ENCODE results near the gene TBC1D22A.
"Not testable (repeated sequence)": the region's sequence is repeated elsewhere in the genome, so short reads cannot be mapped to it uniquely, and the experiment has no call there.

TBC1D22A gene

GRCh38 chr22:46762238-46763050 is at the start of gene TBC1D22A:
TSS of gene TBC1D22A (plus strand) at chr22:46762650. CDS start at chr22:46762787, 137 bp downstream.
- peak; percentile 96 for DNase-seq

GRCh38 chr22:46714550-46714949 is 47.9 kb upstream of the TBC1D22A start:
- DNase-seq = no peak

- no peak for DNase-seq
Observed at GRCh38 chr22:46719921-46720320, 42.5 kb upstream of the TBC1D22A start.

GRCh38 chr22:46721501-46722085 is 40.9 kb upstream of the TBC1D22A start:
- DNase-seq = no peak

- DNase-seq = no peak
Observed at GRCh38 chr22:46723882-46724281, 38.6 kb upstream of the TBC1D22A start.

- DNase-seq = no peak
Observed at GRCh38 chr22:46725096-46725495, 37.4 kb upstream of the TBC1D22A start.

- DNase-seq = no peak
Observed at GRCh38 chr22:46726066-46726985, 36.1 kb upstream of the TBC1D22A start.

GRCh38 chr22:46726986-46727317 is 35.5 kb upstream of the TBC1D22A start:
- no peak for DNase-seq

- DNase-seq = no peak
Observed at GRCh38 chr22:46727813-46728364, 34.6 kb upstream of the TBC1D22A start.

GRCh38 chr22:46728470-46728869 is 34.0 kb upstream of the TBC1D22A start:
- no peak for DNase-seq

GRCh38 chr22:46730568-46731245 is 31.7 kb upstream of the TBC1D22A start:
- no peak for DNase-seq

- no peak for DNase-seq
Observed at GRCh38 chr22:46731246-46732040, 31.0 kb upstream of the TBC1D22A start.

- no peak for DNase-seq
Observed at GRCh38 chr22:46732041-46732379, 30.4 kb upstream of the TBC1D22A start.

- no peak for DNase-seq
Observed at GRCh38 chr22:46732513-46732912, 29.9 kb upstream of the TBC1D22A start.

- DNase-seq = not testable (repeated sequence)
Observed at GRCh38 chr22:46734213-46734722, 28.2 kb upstream of the TBC1D22A start.

GRCh38 chr22:46734830-46735453 is 27.5 kb upstream of the TBC1D22A start:
- DNase-seq = no peak

GRCh38 chr22:46735747-46736608 is 26.5 kb upstream of the TBC1D22A start:
- no peak for DNase-seq

- DNase-seq = no peak
Observed at GRCh38 chr22:46736705-46737104, 25.7 kb upstream of the TBC1D22A start.

- no peak for DNase-seq
Observed at GRCh38 chr22:46737105-46737975, 25.1 kb upstream of the TBC1D22A start.
